NCI-H748 (cell line): Measurements from ENCODE around the gene DMP1.

ENCODE experiments used
- DNase-seq: peaks from one replicate; lab custom pipeline; 2025; ENCODE audit not compliant: unreplicated experiment; lab: John Stamatoyannopoulos, UW

Gene DMP1, protein sequence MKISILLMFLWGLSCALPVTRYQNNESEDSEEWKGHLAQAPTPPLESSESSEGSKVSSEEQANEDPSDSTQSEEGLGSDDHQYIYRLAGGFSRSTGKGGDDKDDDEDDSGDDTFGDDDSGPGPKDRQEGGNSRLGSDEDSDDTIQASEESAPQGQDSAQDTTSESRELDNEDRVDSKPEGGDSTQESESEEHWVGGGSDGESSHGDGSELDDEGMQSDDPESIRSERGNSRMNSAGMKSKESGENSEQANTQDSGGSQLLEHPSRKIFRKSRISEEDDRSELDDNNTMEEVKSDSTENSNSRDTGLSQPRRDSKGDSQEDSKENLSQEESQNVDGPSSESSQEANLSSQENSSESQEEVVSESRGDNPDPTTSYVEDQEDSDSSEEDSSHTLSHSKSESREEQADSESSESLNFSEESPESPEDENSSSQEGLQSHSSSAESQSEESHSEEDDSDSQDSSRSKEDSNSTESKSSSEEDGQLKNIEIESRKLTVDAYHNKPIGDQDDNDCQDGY

DNA sequence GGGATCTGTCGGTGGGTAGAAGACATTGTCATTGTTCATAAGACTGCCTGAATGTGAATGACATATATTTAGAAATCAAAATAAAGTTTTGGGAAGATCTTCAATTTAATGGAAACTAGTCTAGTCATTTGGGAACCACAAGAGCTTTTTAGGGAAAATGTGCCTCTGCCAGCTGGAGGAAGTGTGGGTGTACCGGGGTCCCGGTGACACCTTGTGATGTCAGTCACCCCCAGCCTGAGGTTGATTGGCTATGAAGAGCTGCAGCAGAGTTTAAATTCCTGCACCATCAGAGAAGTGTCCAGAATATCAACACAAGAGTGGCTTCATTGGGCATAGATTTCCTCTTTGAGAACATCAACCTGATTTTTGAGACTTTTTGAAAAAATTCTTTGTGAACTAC is at the start of gene DMP1:
TSS of gene DMP1 (plus strand) at position 301 of the 400 bp plus-strand sequence. CDS start 6,213 bp downstream, outside the sequence.
- DNase-seq, result no peak

DNA sequence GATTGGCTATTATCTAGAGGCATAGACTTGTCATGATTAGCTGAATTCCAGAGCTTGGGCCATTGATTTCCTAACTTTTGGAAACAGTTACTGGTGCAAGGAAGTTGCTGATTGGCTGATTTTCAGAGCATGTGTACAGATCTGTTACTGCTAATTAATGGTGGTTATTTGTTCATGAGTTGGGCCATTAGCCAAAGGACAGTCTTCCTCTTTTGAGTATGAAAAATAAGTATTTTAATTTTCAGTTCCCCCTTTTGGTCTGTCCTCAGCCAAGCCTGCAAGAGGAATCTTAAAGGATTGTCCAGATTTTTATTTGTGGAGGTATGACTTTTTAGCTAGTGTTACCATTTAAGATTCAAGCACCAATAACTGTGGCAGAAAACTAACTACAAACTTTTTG is 48.7 kb upstream of the DMP1 start:
- DNase-seq, result no peak

DNA sequence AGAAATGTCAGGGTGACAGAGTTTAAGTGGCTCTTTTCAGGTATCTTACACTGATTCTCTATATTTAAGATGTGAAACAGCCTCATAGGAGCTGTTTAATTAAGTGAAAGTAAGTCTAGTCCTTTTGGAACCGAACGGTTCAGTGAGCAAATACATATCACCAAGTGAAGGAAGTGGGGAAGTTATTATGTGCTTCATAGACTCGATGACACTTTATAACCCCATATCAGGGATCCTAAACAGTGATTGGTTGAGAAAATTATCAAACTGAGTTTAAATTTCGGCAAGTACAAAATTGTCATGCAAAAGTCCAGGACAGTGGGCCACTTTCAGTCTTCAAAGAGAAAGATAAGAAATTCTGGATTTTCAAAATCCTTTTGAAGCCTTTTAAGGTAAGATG is 41.9 kb upstream of the DMP1 start, which contains the start of gene DSPP:
TSS of gene DSPP (plus strand) at position 301 of the 400 bp plus-strand sequence. CDS start 2,380 bp downstream, outside the sequence.
- no peak for DNase-seq

DNA sequence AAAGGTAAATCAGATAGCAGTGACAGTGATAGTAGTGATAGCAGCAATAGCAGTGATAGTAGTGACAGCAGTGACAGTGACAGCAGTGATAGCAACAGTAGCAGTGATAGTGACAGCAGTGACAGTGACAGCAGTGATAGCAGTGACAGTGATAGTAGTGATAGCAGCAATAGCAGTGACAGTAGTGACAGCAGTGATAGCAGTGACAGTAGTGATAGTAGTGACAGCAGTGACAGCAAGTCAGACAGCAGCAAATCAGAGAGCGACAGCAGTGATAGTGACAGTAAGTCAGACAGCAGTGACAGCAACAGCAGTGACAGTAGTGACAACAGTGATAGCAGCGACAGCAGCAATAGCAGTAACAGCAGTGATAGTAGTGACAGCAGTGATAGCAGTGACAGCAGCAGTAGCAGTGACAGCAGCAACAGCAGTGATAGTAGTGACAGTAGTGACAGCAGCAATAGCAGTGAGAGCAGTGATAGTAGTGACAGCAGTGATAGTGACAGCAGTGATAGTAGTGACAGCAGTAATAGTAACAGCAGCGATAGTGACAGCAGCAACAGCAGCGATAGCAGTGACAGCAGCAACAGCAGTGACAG is 35.7 kb upstream of the DMP1 start:
- DNase-seq, result no peak

DNA sequence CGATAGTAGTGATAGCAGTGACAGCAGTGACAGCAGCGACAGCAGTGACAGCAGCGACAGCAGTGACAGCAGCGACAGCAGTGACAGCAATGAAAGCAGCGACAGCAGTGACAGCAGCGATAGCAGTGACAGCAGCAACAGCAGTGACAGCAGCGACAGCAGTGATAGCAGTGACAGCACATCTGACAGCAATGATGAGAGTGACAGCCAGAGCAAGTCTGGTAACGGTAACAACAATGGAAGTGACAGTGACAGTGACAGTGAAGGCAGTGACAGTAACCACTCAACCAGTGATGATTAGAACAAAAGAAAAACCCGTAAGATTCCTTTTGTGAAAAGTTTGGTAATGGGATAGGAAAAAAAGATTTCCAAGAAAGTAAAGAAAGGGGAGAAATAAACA is 33.8 kb upstream of the DMP1 start:
- no peak for DNase-seq

DNA sequence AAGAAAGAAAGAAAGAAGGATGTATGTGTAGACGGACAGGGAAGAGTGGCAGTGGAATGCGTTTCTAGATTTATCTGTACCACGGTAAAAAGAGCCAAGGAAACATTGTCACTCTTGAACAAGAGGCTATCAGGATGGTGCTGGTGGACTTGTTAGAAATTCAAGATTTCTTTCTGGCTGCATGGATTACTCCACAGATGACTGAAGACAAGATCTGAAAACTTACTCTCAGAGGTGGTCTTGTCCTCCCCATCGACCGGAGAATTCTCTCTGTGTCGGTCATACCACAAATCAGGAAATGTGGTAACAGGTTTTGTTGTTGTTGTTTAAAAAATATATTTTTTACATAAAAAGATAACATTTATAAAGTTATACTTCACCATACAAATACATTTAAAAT is 30.0 kb upstream of the DMP1 start:
- no peak for DNase-seq

DNA sequence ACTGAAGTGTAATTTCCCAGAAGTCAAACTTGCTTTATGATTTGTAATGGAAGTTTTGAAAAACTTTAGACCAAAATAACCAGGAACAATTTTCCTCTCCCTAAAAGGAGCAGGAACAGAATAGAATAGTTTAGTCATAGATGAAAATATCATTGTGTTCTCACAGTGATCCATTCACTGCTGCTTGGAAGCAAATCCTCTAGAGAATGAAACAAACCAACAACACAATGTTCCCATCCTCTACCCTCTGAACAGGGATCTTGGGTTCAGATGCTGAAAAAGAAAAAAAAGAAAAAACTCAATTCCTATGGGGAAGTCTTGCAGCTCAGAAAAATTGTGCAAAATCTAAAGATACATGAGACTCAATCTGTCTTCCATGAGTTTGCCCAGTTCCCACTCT is 29.6 kb upstream of the DMP1 start:
- DNase-seq, result no peak

DNA sequence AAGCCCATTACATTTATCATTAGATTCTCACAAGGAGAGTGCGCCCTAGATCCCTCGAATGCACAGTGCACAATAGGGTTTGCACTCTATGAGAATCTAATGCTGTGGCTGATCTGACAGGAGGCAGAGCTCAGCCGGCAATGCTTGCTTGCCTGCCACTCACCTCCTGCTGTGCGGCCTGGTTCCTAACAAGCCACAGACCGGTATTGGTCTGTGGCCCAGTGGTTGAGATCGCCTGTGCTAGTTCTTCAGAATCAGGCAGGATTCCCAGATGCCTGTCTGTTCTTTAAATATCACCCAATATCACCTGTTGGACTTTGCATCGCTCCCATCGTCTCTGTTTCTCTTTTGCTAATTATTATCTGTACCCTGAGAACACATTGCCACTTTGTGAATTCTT is 27.8 kb upstream of the DMP1 start:
- no peak for DNase-seq

DNA sequence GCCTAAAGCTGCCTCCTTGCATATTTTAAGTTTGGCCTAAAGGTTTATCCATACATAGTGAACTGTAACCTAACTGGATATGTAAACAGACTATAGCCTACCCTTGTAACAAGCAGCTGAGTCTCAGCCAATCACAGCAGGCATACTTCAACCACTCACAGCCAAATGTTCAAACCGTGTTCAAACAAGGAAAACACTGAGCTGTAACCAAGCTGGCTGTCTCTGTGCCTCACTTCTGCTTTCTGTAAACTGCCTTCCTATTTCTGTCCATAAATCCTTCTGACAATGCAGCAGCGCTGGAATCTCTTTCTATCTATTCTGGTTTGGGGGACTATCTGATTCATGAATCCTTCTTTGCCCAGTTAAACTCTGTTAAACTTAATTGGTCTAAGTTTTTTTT is 25.4 kb upstream of the DMP1 start:
- no peak for DNase-seq

DNA sequence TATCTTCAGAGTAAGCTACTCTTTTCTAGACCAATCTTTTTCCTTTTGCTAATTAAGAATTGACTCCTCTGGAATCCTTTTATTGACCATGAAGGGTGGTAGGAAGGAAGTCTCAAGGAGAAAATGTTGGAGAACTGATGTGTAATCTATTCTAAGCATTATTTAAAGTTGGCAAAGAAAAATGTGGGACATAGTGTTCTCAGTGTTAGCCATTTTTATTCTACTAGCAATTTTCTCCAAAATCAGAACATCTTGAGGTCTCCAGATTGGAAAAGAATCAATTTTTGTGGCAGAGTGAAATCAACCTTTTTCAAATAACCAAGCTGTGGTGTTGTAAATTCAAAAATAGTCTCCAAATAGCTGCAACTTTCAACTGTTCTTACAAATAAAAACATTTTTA is 18.4 kb upstream of the DMP1 start:
- no peak for DNase-seq

DNA sequence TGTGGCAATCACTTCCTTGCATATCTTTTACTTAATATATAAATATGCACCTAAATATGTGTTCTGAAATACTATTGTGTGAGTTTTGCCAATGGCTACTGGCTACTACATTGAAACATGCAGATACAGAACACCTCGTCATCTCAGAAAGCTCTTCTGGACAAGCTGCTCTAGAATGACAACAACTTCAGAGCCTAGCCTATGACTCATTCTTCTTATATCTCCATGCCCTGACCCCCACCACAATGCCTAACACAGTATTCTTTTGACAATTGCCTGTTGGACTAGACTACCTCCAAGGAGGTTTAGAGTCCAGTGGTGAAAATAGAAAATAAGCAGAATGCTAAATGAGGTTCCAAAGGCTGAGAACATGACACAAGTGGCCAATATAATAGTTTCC is 17.6 kb upstream of the DMP1 start:
- no peak for DNase-seq

DNA sequence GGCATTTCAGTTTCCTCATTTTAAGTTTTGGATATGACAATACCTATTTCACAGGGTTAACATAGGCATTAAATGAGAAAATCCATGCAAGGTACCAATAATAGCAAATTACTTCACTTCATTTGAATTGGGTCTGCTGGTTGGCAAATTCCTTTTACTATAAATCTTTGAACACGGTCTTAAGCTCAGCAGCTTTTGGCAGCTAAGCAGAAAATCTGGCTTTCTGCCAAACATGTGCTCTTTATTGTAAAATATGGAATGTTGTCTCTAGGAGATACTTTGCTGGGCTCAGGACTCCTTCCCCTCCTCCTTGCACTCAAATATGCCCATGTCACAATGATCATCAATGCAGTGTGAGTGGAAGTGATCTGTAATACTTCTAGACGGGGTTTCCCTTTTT is 16.8 kb upstream of the DMP1 start:
- peak; percentile 37 for DNase-seq

DNA sequence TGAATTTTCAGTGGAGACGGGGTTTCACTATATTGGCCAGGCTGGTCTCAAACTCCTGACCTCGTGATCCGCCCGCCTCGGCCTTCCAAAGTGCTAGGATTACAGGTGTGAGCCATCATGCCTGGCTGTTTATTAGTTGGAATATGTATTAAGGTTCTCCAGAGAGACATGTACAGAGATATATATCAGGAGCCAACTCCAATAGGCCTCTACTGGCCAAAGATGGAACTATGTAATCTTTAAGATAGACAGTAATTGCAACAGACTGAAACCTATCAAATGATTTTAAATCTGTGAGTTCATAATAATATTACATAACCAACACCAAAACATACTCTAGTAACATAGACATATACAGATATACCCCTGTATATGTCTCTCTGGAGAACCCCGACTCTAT is 5.8 kb upstream of the DMP1 start:
- DNase-seq, result no peak

DNA sequence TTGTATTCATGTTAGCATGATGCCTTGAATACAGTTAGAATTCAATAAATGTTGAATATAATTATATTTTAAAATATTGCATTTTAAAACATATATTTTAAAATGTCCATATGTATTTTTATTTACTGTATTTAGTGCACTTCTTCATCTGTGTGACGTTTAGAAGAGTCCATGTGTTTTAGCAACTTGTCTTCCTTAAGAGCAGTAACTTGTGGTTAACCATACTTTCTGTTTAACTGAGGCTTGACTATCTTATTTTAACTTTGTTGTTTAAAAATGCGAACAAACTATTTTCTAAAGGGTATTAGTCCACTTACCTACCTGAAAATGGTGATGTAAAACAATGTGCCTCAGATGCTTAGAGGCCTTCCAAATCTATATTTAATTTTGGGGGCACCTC is 858 bp downstream of the DMP1 start:
- no peak for DNase-seq

DNA sequence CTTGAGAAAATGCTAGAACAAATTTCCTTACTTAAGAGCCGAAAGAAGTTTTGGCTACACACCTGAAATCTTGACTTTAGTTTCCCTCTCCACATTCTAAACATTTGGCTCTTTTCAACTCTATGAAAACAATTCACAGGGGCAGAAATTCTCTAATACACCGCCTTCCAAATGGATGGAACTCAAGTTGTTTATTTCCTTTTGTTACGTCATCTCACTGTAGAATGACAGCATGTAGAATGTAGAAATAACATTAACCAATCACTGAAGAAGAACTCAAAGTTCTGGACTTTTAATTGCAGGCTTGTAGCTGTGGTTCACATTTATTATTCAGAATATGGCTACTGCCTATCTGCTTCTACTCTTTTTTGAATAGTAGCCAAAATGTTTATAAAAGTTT is 1.9 kb downstream of the DMP1 start:
- DNase-seq, result no peak

DNA sequence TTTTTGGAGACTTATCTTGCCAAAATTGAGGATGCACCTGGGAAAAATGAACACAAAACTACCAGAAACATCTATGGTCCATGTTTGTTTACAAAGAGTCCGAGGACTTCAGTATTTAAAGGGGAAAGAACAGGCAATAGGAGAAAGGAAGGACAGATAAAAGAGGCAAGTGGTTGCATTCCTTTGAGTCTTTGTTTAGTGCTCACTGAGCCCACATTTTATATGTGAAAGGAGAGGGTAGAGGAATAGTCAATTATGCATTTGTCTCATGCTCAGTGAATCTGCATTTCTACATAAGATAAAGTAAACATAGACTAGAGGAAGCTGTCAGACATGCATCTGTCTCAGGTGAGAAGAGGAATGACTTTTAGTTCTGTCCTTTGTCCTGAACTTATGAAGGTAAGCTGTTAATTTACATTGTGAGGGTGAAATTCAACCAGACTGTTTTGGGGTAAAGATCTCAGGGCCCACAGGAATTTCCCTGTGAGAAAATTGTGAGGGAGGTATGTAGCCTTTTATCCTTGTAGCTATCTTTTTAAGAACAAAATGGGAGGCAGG is 4.5 kb downstream of the DMP1 start:
- no peak for DNase-seq

DNA sequence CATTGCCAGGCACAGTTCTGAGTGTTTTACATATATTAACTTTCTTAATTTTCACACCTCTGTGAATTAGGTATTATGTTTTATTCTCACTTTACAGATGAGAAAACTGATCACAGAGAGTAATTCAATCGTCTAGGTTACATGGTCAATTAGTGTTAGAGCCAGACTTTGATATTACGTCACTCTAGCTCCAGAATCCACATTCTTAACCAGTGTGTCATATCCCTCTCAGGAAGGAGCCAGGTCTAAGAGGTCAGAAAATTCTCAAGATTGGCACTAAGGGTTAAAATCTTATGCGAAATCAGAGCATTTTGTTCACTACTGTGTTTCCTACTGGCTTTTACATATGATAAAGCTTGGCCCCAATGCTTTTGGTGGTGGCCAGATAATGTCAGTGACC is 7.4 kb downstream of the DMP1 start:
- no peak for DNase-seq

DNA sequence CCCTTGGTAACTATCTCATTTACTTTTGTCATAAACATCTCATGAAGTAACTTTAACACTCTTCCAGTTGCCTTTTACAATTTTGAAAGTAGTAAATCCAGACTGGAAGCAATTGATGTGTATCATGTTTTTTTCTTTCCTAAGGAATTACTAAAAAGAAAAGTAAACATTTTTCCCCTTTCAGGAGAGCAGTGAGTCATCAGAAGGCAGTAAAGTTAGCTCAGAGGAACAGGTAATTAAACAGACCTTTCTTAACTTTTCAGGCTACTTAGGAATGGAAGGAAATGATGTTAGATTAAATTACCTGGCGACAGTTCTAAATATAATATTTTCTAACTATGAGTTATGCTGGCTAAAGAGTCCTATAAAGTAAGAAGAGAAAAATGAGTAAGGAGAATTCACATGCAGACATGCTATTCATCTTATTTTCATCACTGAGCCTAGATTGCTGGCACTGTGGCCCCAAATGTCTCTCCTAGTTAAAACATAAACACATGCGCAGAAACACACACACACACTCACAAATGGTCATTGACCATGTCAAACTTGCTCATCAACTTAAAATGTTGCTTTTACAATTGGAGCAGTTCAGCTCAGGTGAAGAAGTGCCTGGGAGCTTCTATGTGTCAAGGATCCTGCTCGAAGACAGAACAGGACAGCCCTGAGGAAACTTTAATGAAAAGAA is 9.3 kb downstream of the DMP1 start:
- no peak for DNase-seq

DNA sequence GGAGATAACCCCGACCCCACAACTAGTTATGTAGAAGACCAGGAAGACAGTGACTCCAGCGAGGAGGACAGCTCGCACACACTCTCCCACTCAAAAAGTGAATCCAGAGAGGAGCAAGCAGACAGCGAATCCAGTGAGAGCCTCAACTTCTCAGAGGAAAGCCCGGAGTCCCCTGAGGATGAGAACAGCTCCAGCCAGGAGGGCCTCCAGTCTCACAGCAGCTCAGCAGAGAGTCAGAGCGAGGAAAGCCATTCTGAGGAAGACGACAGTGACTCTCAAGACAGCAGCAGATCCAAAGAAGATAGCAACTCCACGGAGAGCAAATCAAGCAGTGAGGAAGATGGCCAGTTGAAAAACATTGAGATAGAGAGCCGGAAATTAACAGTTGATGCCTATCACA is 12.8 kb downstream of the DMP1 start:
- no peak for DNase-seq

DNA sequence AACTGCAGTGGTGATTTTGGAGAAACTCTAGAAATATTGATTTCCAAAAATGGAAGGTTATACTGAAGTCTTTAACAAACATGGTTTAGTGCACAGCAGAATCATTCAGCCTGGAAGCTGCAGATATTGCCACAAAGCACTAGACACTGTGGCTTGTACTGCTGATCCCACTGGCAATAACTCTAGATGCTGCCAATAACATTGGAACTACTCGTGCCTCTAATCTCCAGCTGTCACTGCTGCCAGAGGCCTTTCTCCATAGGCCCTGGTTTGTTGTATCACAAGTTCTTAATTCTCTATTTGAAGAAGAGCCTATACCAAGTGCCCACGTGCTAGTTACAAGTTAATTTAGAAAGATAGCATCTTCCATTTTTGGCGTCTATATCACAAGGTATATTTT is 19.3 kb downstream of the DMP1 start:
- no peak for DNase-seq

DNA sequence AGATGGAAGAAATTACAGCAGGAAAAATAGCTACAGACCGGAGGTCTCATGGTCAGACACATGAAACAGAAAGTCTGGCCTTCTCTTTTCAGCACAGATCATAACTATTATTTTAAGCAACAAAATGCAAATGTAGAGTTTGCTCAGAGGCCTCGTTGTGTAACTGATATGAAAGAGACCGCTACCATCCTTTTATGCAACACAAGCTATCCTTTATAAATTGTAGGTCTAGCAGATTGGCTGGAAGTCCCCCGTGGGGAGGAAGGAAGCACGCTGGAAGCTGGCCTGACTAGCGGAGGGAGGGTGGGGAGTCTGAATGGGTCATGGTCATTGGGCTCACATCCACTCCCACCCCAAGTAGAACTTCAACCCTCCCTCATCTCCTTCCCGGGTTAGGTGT is 27.7 kb downstream of the DMP1 start:
- DNase-seq, result no peak
